D721Med (cell line): ENCODE measurements around the gene SNRNP48.

ENCODE experiments used
- DNase-seq: peaks from one replicate; pipeline ENCODE4 v3.0.0; 2011; ENCODE audit warnings: low spot score; ENCODE audit not compliant: insufficient read length
- FAIRE-seq: peaks from 2 replicates; lab custom pipeline; 2011; peaks lifted over from hg19 to GRCh38; lab: Jason Lieb, UNC
- TF ChIP-seq, protein P1 (sequence below): IDR thresholded peaks from 2 replicates; pipeline ENCODE4 v1.5.1; 2012; ENCODE audit warnings: mild to moderate bottlenecking, control low read depth; ENCODE audit not compliant: insufficient read depth; ENCODE audit errors: missing control alignments

The SNRNP48 gene

DNA sequence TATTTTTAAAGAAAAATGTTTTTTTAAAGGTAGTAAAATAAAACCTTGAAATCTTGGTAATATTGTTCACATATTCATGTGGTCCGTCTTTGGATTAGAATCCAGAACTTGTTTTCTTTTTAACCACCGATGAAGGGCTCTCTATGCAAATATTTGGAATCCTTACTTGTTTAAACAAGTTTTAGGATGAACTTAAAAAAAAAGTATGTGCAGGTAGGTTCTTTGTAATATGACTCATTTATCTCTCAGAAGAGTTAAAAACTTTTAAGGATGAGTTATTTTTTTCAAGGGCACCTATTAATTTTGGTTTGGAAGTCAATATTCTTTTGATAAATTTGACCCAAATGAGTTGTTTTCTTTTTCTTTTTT, 39.6 kb upstream of the SNRNP48 start:
- DNase-seq (no peak), FAIRE-seq (no peak)

DNA sequence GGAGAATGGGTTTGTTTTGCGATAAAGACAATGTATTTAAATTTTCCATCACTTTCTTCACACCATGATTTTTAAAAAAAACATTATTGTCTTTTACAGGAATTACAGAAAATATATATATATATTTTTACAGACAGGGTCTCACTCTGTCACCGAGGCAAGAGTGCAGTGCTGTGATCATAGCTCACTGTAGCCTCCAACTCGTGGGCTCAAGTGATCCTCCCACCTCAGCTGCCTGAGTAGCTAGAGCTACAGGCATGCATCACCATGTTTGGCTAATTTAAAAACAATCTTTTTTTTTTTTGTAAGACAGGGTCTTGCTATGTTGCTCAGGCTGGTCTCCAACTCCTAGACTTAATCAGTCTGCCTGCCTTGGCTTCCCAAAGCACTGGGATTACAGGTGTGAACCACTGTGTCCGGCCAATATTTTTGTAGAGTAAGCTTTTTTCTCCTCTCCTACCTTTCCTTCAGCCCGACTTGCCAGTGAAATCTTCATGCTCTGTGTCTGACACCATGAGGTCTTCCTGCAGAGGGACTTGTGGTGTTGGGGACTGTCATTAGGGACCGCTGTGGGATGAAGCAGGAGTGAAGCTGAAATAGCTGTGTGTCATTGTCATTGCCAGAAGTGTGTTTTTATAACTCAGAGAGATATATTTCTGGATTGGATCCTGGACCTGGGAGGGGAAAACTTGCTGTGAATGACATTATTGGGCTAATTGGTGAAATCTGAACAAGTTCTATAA, 35.3 kb upstream of the SNRNP48 start:
- no peak for FAIRE-seq
- TF ChIP-seq, protein P1, sequence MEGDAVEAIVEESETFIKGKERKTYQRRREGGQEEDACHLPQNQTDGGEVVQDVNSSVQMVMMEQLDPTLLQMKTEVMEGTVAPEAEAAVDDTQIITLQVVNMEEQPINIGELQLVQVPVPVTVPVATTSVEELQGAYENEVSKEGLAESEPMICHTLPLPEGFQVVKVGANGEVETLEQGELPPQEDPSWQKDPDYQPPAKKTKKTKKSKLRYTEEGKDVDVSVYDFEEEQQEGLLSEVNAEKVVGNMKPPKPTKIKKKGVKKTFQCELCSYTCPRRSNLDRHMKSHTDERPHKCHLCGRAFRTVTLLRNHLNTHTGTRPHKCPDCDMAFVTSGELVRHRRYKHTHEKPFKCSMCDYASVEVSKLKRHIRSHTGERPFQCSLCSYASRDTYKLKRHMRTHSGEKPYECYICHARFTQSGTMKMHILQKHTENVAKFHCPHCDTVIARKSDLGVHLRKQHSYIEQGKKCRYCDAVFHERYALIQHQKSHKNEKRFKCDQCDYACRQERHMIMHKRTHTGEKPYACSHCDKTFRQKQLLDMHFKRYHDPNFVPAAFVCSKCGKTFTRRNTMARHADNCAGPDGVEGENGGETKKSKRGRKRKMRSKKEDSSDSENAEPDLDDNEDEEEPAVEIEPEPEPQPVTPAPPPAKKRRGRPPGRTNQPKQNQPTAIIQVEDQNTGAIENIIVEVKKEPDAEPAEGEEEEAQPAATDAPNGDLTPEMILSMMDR = no peak
- DNase-seq = no peak

More for the DNA sequence above, 39.6 kb upstream of the SNRNP48 start:
- TF ChIP-seq, protein P1 = no peak

DNA sequence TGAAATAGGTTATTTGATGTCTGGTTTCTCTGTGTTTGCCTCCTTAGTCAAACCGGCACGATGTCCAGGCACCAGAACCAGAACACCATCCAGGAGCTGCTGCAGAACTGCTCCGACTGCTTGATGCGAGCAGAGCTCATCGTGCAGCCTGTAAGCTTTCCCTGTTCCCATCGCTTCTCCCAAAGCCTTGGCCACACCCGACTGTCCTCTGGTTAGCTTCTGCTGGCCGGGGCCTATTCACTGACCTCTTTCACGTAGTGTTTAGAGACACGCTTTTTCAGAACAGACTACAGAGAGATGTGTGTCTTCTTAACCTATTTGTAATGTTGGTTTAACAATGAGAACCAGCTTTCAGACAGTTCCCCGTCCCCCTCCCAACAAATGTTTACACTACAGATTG, 34.3 kb upstream of the SNRNP48 start:
- no peak for FAIRE-seq
- TF ChIP-seq, protein P1 = no peak
- no peak for DNase-seq

DNA sequence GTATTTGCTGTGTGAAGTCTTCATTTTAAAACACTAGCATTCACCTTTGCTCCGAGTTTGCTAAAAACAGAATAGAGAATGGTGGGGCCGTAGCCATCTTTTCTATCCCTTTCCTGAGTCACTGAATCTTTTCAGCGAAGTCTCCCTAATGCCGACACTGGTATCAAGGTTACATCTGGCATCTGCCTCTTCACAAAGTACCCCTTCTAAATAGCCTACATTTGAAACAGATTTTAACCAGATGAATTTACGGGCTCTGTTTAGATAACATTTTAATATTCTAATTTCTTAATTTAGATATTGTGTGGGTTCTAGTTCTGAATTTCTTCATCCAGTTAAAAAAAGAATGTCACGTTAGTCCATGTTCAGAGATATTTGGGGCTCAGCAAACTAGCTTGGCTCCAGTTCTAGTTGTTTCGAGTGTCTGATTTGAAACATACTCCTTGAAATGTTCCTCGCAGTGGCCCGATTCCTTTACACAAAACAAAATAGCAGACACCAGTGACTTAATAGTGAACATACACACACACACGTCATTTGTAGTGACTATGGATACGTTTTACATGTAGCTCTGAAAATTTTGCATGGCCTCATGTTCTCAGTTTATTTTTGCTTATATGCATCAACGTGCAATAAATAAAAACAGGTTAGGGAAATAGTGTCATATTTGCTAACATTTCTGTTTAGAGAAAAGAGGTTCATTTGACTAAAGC, 33.4 kb upstream of the SNRNP48 start:
- TF ChIP-seq, protein P1 = no peak
- no peak for DNase-seq
- FAIRE-seq = no peak

DNA sequence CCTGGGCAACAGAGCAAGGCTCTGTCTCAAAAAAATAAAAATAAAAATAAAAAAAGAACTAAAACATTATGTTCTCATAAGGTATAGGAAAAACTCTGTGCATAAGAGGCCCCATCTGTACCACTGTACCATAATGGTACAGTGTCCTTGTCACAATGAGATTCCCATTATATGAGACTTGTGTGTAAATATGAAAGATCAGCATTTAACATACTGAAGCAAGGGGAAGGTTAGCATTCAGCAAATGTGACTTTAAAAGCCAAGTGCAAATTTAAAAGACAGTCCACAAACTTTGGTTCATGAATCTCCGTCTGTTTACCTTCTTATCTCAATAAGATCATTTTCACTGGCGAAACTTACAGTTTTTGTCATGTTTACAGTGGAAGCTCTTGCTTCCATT, 32.3 kb upstream of the SNRNP48 start:
- no peak for DNase-seq
- TF ChIP-seq, protein P1 = no peak
- FAIRE-seq = no peak

DNA sequence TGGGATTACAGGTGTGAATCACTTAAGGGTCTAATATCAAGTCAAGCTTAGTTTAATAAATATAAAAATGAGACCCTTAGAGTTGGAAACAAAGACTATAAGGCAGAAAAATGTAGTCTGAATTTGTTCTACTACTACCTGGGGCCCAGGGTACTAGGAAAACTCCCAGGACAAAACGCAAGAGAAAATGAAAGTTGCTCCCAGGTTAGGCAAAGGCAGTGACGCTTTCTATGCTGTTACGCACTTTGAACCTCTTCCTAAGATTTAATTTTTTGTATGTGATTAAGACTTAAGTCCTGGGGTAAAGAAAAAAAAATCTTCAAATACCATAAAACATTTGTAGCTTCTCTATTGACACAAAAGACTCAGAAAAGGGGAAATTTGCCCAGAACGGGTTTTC, 31.2 kb upstream of the SNRNP48 start:
- DNase-seq (no peak), FAIRE-seq (no peak)
- TF ChIP-seq, protein P1 = no peak

DNA sequence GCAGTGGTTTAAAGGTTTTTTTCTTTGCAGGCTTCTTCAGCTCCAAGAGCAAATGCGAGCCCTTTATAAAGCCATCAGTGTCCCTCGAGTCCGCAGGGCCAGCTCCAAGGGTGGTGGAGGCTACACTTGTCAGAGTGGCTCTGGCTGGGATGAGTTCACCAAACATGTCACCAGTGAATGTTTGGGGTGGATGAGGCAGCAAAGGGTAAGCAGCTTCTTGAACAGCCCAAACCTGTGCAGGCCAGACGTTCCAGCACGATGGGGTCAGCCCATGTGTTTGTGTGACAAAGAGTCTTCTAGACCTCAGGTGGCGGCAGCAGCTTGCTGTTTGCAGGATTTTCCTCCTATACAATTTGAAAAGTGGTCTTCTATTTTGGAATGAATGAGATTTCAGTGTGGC, 30.8 kb upstream of the SNRNP48 start:
- no peak for FAIRE-seq
- TF ChIP-seq, protein P1 = no peak
- no peak for DNase-seq
